ENCODE measurements around the gene GARRE1. TPM values are rescaled to one million over a fixed set of nuclear protein-coding genes. Genes with fewer than 3 reads are reported as not detected.

Gene GARRE1
- total RNA-seq, 1 donor from 2014 or later = 22.5 TPM

GRCh38 chr19:34298891-34299520 lies 44.7 kb downstream of the GARRE1 start:
- peaks cover 14% of the 10 kb centered on the region for H3K36me3 Mint-ChIP-seq
- peaks cover 3% of the 10 kb centered on the region for H3K4me1 Mint-ChIP-seq (ENCODE audit: unreplicated experiment)
- H3K27ac Mint-ChIP-seq = peak overlapping the region; percentile 49
- no peak overlapping the region for H3K4me3 Mint-ChIP-seq
- no peak for TF ChIP-seq CTCF (conservative IDR thresholded peaks at IDR 0.05)
- no peaks in the 10 kb centered on the region for H3K9me3 Mint-ChIP-seq
- H3K27me3 Mint-ChIP-seq = no peaks in the 10 kb centered on the region
- DNase-seq (ENCODE audit: extremely low spot score, unreplicated experiment) = no peak

- no peak for DNase-seq (ENCODE audit: extremely low spot score, unreplicated experiment)
- Mint-ChIP-seq H3K4me3 (no peak overlapping the region), H3K27ac (peak overlapping the region; percentile 49), H3K27me3 (no peaks in the 10 kb centered on the region), H3K9me3 (no peaks in the 10 kb centered on the region), H3K36me3 (peaks cover 14% of the 10 kb centered on the region), H3K4me1 (ENCODE audit: unreplicated experiment) (peaks cover 3% of the 10 kb centered on the region)
- TF ChIP-seq CTCF (conservative IDR thresholded peaks at IDR 0.05) = no peak
Observed at GRCh38 chr19:34299576-34299975, 45.2 kb downstream of the GARRE1 start.

GRCh38 chr19:34300380-34300779 lies 46.0 kb downstream of the GARRE1 start:
- H3K9me3 Mint-ChIP-seq = no peaks in the 10 kb centered on the region
- TF ChIP-seq CTCF (conservative IDR thresholded peaks at IDR 0.05) = no peak
- H3K36me3 Mint-ChIP-seq = peaks cover 17% of the 10 kb centered on the region
- DNase-seq (ENCODE audit: extremely low spot score, unreplicated experiment) = no peak
- H3K4me1 Mint-ChIP-seq (ENCODE audit: unreplicated experiment) = peaks cover 3% of the 10 kb centered on the region
- H3K4me3 Mint-ChIP-seq = no peak overlapping the region
- H3K27ac Mint-ChIP-seq = no peak overlapping the region
- H3K27me3 Mint-ChIP-seq = no peaks in the 10 kb centered on the region

- Mint-ChIP-seq H3K36me3 (peaks cover 17% of the 10 kb centered on the region), H3K9me3 (no peaks in the 10 kb centered on the region), H3K4me3 (no peak overlapping the region), H3K27ac (no peak overlapping the region), H3K4me1 (ENCODE audit: unreplicated experiment) (peaks cover 3% of the 10 kb centered on the region), H3K27me3 (no peaks in the 10 kb centered on the region)
- DNase-seq (ENCODE audit: extremely low spot score, unreplicated experiment) = no peak
- no peak for TF ChIP-seq CTCF (conservative IDR thresholded peaks at IDR 0.05)
Observed at GRCh38 chr19:34300962-34301361, 46.6 kb downstream of the GARRE1 start.

Other genes starting within 250 kb of the GARRE1 start
- gene LSM14A, start 82.0 kb upstream of the GARRE1 start, total RNA-seq (ENCODE audit: low replicate concordance) = 112 and 123 TPM in 2 replicates
- 241 and 297 TPM in 2 replicates for gene GPI, start 110.6 kb downstream of the GARRE1 start, total RNA-seq (ENCODE audit: low replicate concordance)
- 10.1 and 13.3 TPM in 2 replicates for gene PDCD2L, start 149.8 kb downstream of the GARRE1 start, total RNA-seq (ENCODE audit: low replicate concordance)
- gene UBA2, start 173.8 kb downstream of the GARRE1 start, total RNA-seq (ENCODE audit: low replicate concordance) = 88.5 and 109 TPM in 2 replicates
- 23.9 and 29.3 TPM in 2 replicates for gene WTIP, start 227.2 kb downstream of the GARRE1 start, total RNA-seq (ENCODE audit: low replicate concordance)

Data from type B pancreatic cell (in vitro differentiated cells).